H9 (cell line): Measurements from ENCODE around the gene CPLX1. TPM values are rescaled to one million over a fixed set of nuclear protein-coding genes. Genes with fewer than 3 reads are reported as not detected.

ENCODE experiments used
- DNase-seq: peaks from one replicate; pipeline ENCODE4 v3.0.0-alpha.2; 2017
- H2AFZ ChIP-seq: one replicate; pipeline ENCODE4 v1.6.1; 2013; ENCODE audit warnings: mild to moderate bottlenecking, low read length, control low read depth, moderate library complexity
- H2AK5ac ChIP-seq: 2 replicates; pipeline ENCODE4 v1.6.1; 2013; ENCODE audit warnings: low read length, control low read depth, mixed read lengths; ENCODE audit not compliant: insufficient read length
- H2BK120ac ChIP-seq: one replicate; pipeline ENCODE4 v1.6.1; 2013; ENCODE audit warnings: low read depth, mild to moderate bottlenecking, low read length, control low read depth, inconsistent platforms; ENCODE audit not compliant: poor library complexity, severe bottlenecking
- H2BK12ac ChIP-seq: 2 replicates; pipeline ENCODE4 v1.6.1; 2013; ENCODE audit warnings: low read length, control low read depth, mixed read lengths, low read depth; ENCODE audit not compliant: insufficient read length
- H2BK15ac ChIP-seq: 2 replicates; pipeline ENCODE4 v1.6.1; 2013; ENCODE audit warnings: low read depth, low read length, control low read depth
- H2BK20ac ChIP-seq: one replicate; pipeline ENCODE4 v1.6.1; 2013; ENCODE audit warnings: low read depth, mild to moderate bottlenecking, low read length, control low read depth, inconsistent platforms; ENCODE audit not compliant: poor library complexity, severe bottlenecking
- H2BK5ac ChIP-seq: 2 replicates; pipeline ENCODE4 v1.6.1; 2013; ENCODE audit warnings: low read length, control low read depth, mixed read lengths; ENCODE audit not compliant: insufficient read length
- H3K14ac ChIP-seq: 2 replicates; pipeline ENCODE4 v1.6.1; 2013; ENCODE audit warnings: low read length, control low read depth; ENCODE audit not compliant: insufficient read depth
- H3K18ac ChIP-seq: 2 replicates; pipeline ENCODE4 v1.6.1; 2013; ENCODE audit warnings: low read depth, mild to moderate bottlenecking, mixed read lengths, low read length, control low read depth; ENCODE audit not compliant: insufficient read length
- H3K23ac ChIP-seq: 2 replicates; pipeline ENCODE4 v1.6.1; 2013; ENCODE audit warnings: low read length, control low read depth, mixed read lengths, low read depth; ENCODE audit not compliant: insufficient read length
- H3K23me2 ChIP-seq: 2 replicates; pipeline ENCODE4 v1.6.1; 2013; ENCODE audit warnings: low read depth, mild to moderate bottlenecking, mixed read lengths, low read length, control low read depth; ENCODE audit not compliant: insufficient read length, poor library complexity, severe bottlenecking
- H3K27ac ChIP-seq: 2 replicates; pipeline ENCODE4 v1.5.1; 2013; ENCODE audit warnings: low read length, control low read depth, mixed read lengths, low read depth; ENCODE audit not compliant: insufficient read length
- H3K27me3 ChIP-seq: 2 replicates; pipeline ENCODE4 v1.6.1; 2013; ENCODE audit warnings: low read length, control low read depth, inconsistent platforms; ENCODE audit not compliant: insufficient read depth
- H3K4ac ChIP-seq: 2 replicates; pipeline ENCODE4 v1.6.1; 2013; ENCODE audit warnings: low read depth, mild to moderate bottlenecking, control low read depth, inconsistent platforms, low read length, moderate library complexity
- H3K4me1 ChIP-seq: 2 replicates; pipeline ENCODE4 v1.6.1; 2013; ENCODE audit warnings: low read length, control low read depth, inconsistent platforms; ENCODE audit not compliant: insufficient read depth
- H3K4me2 ChIP-seq: 2 replicates; pipeline ENCODE4 v1.6.1; 2013; ENCODE audit warnings: low read length, control low read depth, mixed read lengths; ENCODE audit not compliant: insufficient read length, insufficient read depth
- H3K56ac ChIP-seq: 2 replicates; pipeline ENCODE4 v1.6.1; 2013; ENCODE audit warnings: low read depth, mild to moderate bottlenecking, mixed read lengths, low read length, control low read depth; ENCODE audit not compliant: insufficient read length
- H3K79me1 ChIP-seq: 2 replicates; pipeline ENCODE4 v1.6.1; 2013; ENCODE audit warnings: low read depth, mild to moderate bottlenecking, moderate library complexity, low read length, control low read depth, inconsistent platforms; ENCODE audit not compliant: insufficient read depth, poor library complexity, severe bottlenecking
- H3K79me2 ChIP-seq: 2 replicates; pipeline ENCODE4 v1.6.1; 2013; ENCODE audit warnings: low read length, control low read depth, inconsistent platforms; ENCODE audit not compliant: insufficient read depth
- H3K9ac ChIP-seq: 2 replicates; pipeline ENCODE4 v1.6.1; 2013; ENCODE audit warnings: low read length, control low read depth, mixed read lengths; ENCODE audit not compliant: insufficient read length; ENCODE audit errors: extremely low read depth
- H3K9me3 ChIP-seq: one replicate; pipeline ENCODE4 v1.6.1; 2013; ENCODE audit warnings: low read depth, low read length, inconsistent platforms; ENCODE audit not compliant: control insufficient read depth
- H3T11ph ChIP-seq: one replicate; pipeline ENCODE4 v1.6.1; 2013; ENCODE audit warnings: mild to moderate bottlenecking, low read length, control low read depth, inconsistent platforms
- H4K20me1 ChIP-seq: one replicate; pipeline ENCODE4 v1.6.1; 2013; ENCODE audit not compliant: control insufficient read depth, insufficient read length, insufficient read depth
- H4K5ac ChIP-seq: 2 replicates; pipeline ENCODE4 v1.6.1; 2013; ENCODE audit warnings: low read depth, mild to moderate bottlenecking, mixed read lengths, low read length, control low read depth; ENCODE audit not compliant: insufficient read length
- H4K8ac ChIP-seq: replicated peaks from 2 replicates; pipeline ENCODE4 v1.6.1; 2013; ENCODE audit warnings: low read length, control low read depth, mixed read lengths, low read depth; ENCODE audit not compliant: insufficient read length
- H4K91ac ChIP-seq: 2 replicates; pipeline ENCODE4 v1.6.1; 2013; ENCODE audit warnings: low read depth, mild to moderate bottlenecking, moderate library complexity, mixed read lengths, low read length, control low read depth; ENCODE audit not compliant: insufficient read length
- H3K27ac Mint-ChIP-seq, 3 experiments: 2 replicates in 2 of 3; 3 replicates in 1 of 3; pipeline ENCODE4 v1.8.0; 2020 to 2021; ENCODE audit warnings: mixed read lengths in 3 of 3, mild to moderate bottlenecking in 1 of 3, moderate library complexity in 1 of 3
- H3K27me3 Mint-ChIP-seq: 2 replicates; pipeline ENCODE4 v1.8.0; 2021; ENCODE audit warnings: low read depth, mild to moderate bottlenecking, moderate library complexity, mixed read lengths
- H3K36me3 Mint-ChIP-seq, 3 experiments: 2 replicates in 2 of 3; 3 replicates in 1 of 3; pipeline ENCODE4 v1.8.0; 2020 to 2021; ENCODE audit warnings: low read depth in 3 of 3, mixed read lengths in 3 of 3; ENCODE audit not compliant: insufficient read depth in 1 of 3
- H3K4me1 Mint-ChIP-seq, 2 experiments: 2 replicates each; pipeline ENCODE4 v1.8.0; 2020; ENCODE audit warnings: mixed read lengths in 2 of 2
- H3K4me3 Mint-ChIP-seq, 2 experiments: 2 replicates in 1 of 2; 3 replicates in 1 of 2; pipeline ENCODE4 v1.8.0; 2020 to 2021; ENCODE audit warnings: mild to moderate bottlenecking in 2 of 2, mixed read lengths in 2 of 2, moderate library complexity in 1 of 2
- H3K9me3 Mint-ChIP-seq, 2 experiments: 2 replicates in 1 of 2; 3 replicates in 1 of 2; pipeline ENCODE4 v1.8.0; 2020; ENCODE audit warnings: mild to moderate bottlenecking in 2 of 2, mixed read lengths in 2 of 2, moderate library complexity in 1 of 2
- CTCF ChIP-seq: fragments of 200-600 bp; sonication (generic); conservative IDR thresholded peaks from 3 replicates; pipeline ENCODE4 v1.8.0; 2021; ENCODE audit warnings: antibody characterized with exemption, mild to moderate bottlenecking
- WGBS: extraction: QIAGEN DNeasy Blood & Tissue Kit; methylation state at CpG from one replicate; pipeline ENCODE4 v1.1.7; 2013; ENCODE audit warnings: missing lambda C conversion rate, low lambda C conversion rate, mixed read lengths; ENCODE audit not compliant: insufficient read length; ENCODE audit errors: extremely low coverage; 5-methylcytosine and 5-hydroxymethylcytosine counted together
- total RNA-seq: library from RNA; stranded (reverse); gene quantifications from 2 replicates; pipeline ENCODE4 v1.2.1, GENCODE V29; 2021

Gene CPLX1
- total RNA-seq, 1 experiment from 2014 or later, result 0.90 TPM

DNA sequence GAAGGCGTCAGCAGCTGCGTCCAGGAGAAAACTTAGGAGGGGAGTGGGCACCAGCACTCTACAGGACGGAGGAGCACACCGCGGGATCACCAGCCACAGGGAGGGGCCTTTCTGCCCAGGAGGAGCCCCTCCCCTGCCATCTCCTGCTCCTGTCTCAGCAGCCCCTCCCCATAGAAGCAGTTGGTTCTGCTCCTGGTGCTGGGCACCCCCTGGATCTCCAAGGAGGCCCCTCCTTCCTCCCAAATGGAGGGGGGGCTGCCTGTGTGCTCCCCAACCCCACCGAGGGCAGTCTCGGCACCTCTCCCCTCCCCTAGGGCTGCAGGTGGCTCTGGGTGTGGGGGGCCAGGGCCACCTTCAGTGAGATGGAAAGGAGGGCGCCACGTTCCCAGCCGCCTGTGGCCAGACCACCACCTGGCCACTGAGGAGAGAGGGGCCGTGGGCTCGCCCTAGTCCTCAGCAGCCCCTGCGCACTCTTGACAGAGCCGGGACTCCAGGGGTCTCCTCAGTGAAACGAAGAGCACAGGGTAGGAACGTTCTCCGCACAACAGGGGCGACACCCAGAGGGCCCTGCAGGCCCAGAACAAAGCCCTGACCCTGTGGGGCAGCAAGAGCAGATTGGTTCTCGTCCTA lies 37.8 kb downstream of the CPLX1 start:
- no peaks in the 10 kb centered on the region for H3K23me2 ChIP-seq
- no peak overlapping the region for H2BK20ac ChIP-seq
- DNase-seq, result no peak
- no peak overlapping the region for H3K18ac ChIP-seq
- H3K4ac ChIP-seq, result no peak overlapping the region
- no peak overlapping the region for H2BK15ac ChIP-seq
- no peaks in the 10 kb centered on the region for H3K79me2 ChIP-seq
- H3K79me1 ChIP-seq, result no peaks in the 10 kb centered on the region
- no peak overlapping the region for H2AK5ac ChIP-seq
- WGBS, result no CpG with 5 or more reads among the region's 19 CpGs
- no peak overlapping the region for H2BK120ac ChIP-seq
- no peaks in the 10 kb centered on the region; the same call in 1 of the 2 replicates for H3K4me1 ChIP-seq
- no peak overlapping the region for H3T11ph ChIP-seq
- no peak overlapping the region for H3K14ac ChIP-seq
- H2AFZ ChIP-seq, result no peak overlapping the region
- Mint-ChIP-seq H3K4me3 (no peak overlapping the region), H3K36me3 (no peaks in the 10 kb centered on the region; a peak in 1 of 7 replicates), H3K4me1 (peaks cover 17 to 26% of the 10 kb centered on the region in 2 experiments), H3K27ac (no peak overlapping the region), H3K27me3 (peaks cover 73% of the 10 kb centered on the region), H3K9me3 (peaks cover 0 to under 1% of the 10 kb centered on the region in 2 experiments; a peak in 1 of 5 replicates)
- H3K27ac ChIP-seq, result no peak overlapping the region
- no peak overlapping the region for H3K9ac ChIP-seq
- no peaks in the 10 kb centered on the region for H4K20me1 ChIP-seq
- H3K56ac ChIP-seq, result no peak overlapping the region
- TF ChIP-seq CTCF, result no peak
- H4K5ac ChIP-seq, result no peak overlapping the region
- no peak overlapping the region for H4K8ac ChIP-seq
- H2BK12ac ChIP-seq, result no peak overlapping the region
- peaks cover 24% of the 10 kb centered on the region; the same call in 1 of the 2 replicates for H3K27me3 ChIP-seq
- H2BK5ac ChIP-seq, result no peak overlapping the region
- no peak overlapping the region for H3K4me2 ChIP-seq
- no peak overlapping the region for H4K91ac ChIP-seq
- no peaks in the 10 kb centered on the region for H3K9me3 ChIP-seq
- no peak overlapping the region for H3K23ac ChIP-seq
